HG02885 (cell line): ENCODE measurements around the gene PTBP1.

Experiments used
- ATAC-seq: cut with Tn5 transposase; IDR thresholded peaks from one replicate; pipeline ENCODE4 v1.9.1; 2021; ENCODE audit warnings: mild to moderate bottlenecking; ENCODE audit not compliant: unreplicated experiment, poor library complexity

The PTBP1 gene

DNA sequence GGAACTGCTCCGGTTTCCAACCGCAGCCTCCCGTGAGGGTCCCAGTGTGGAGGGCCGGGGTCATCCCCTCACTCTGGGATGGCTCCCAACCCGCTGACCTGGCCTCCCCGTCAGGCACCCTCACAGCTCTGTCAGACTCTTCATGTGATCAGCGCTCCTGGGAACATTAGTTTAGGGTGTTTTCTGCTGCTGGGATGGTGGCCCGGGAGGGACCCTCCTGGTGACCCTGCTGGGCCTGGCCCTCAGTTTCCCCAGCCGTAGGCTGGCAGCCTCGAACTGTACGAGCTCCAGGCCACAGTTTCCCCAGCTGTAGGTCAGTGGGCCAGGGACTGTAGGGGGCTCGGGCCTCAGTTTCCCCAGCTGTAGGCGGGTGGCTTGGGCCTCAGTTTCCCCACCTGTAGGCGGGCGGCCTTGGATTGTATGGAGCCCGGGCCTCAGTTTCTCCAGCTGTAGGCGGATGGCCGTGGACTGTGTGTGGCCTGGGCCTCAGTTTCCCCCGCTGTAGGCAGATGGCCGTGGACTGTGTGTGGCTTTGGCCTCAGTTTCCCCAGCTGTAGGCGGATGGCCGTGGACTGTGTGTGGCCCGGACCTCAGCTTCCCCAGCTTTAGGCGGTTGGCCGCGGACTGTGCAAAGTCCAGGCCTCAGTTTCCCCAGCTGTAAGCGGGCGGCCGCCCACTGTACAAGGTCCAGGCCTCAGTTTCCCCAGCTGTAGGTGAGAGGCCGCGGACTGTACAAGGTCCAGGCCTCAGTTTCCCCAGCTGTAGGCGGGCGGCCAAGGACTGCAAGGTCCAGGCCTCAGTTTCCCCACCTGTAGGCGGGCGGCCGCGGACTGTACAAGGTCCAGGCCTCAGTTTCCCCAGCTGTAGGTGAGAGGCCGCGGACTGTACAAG, 1.3 kb upstream of the PTBP1 start:
- ATAC-seq: no peak

GRCh38 chr19:797528-798414, 519 bp downstream of the PTBP1 start:
- ATAC-seq: peak; percentile 47

DNA sequence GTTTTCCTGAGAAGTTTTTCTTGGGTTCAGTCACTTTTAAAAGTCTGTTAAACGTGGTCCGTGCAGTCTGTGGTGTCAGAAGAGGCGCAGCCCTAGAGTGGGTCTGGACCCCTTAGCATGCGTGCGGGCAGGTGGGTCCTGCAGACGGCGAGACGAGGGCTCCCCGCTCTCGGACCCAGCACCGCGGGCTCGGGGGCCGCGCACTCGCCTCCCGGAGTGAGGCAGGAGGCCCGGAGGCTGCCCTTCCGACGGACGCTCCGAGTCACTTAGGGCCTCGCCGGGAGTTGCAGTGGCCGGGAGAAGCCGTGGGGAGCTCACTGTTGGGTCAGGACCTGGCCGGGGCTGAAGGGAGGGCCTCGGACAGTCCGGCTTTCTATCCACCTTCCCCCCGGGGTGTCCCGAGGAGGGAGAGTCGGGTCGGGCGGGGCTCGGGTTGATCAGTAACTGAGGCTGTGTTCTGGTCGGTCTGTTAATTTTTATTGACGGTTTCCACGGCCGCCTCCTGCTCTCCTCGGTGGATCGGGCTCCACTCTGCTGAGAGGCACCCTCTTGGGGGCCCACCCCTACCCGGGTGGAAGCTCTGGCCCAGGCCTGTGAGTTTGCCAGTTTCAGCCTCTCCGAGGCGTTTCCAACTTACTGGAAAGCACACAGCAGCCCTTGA, 1.3 kb downstream of the PTBP1 start:
- ATAC-seq: no peak

DNA sequence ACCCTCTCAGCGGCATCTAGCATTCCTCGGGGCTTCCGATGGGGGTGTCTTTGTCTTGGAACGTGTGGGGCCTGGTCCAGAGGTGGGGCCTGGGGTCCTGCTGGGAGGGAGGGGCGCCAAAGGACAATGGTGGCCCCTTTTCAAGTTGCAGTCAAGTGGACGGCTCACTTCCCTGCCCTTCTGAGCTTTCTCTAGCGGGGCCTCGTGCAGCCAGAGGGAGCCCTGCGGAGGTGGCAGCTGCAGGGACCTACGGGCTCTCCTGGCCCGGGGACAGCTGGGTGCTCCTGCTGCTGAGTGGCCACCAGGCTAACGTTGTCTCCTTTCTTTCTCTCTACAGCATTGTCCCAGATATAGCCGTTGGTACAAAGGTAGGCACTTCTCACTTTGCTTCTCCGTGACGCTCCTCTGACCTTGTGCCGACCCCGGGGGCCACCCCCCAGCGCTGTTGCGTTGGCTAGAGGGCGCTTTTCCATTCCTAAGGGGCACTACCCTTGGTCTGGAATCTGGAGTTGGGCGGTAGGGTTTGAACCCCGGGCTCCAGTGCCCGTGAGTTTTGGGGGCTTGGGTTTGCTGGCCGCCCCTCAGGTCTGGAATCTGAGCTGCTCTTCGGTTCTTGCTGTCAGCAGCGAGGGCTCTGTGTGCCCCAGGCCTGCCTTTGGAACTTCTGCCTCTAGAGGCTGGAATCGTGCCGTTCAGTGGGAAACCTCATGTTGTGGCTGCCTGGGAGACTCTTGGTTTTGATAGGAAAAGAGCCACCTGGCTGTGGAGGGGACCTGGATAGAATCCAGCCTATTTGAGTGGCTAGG, 2.0 kb downstream of the PTBP1 start:
- no peak for ATAC-seq

GRCh38 chr19:800360-801029, 3.2 kb downstream of the PTBP1 start:
- ATAC-seq: no peak

DNA sequence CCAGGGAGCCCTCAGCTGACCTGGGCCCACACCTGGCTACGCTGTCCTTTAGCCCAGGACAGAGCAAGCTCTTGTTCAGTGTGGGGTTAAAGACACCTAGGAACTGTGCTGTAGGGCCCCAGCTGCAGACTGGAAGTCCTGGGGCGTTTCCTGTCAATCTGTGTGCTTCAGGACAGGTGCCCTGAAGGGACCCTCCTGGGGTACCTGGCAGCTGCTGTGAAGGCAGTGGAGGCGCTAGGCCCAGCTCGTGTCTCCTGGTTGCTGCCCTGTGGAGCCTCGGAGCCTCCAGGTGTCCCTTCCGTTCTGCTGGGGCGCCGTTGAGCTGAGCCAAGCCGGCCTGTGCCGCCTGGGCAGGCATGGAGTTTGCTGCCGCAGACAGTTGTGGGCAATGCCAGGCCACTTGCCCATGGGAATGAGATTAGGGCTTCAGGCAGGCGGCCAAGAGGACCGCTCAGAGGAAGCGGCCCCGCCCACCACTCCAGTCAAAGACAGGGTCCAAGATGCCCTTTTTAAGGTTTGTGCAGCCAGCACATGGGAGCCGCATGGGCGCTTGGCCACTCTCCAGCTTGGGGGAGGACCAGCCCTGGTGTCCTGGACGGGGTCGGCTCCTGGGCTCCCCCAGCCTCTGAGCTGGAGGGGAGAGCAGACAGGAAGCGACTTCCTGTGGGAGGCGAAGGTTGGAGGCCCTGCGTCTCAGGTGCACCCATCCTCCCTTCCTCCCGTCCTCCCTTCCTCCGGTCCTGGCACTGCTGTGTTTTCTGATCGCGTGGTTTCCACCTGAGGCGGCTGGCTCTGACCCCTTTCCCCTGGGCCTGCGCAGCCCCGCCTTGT, 4.0 kb downstream of the PTBP1 start:
- no peak for ATAC-seq

- no peak for ATAC-seq
These were observed 4.7 kb downstream of the PTBP1 start for GRCh38 chr19:801861-802497.

DNA sequence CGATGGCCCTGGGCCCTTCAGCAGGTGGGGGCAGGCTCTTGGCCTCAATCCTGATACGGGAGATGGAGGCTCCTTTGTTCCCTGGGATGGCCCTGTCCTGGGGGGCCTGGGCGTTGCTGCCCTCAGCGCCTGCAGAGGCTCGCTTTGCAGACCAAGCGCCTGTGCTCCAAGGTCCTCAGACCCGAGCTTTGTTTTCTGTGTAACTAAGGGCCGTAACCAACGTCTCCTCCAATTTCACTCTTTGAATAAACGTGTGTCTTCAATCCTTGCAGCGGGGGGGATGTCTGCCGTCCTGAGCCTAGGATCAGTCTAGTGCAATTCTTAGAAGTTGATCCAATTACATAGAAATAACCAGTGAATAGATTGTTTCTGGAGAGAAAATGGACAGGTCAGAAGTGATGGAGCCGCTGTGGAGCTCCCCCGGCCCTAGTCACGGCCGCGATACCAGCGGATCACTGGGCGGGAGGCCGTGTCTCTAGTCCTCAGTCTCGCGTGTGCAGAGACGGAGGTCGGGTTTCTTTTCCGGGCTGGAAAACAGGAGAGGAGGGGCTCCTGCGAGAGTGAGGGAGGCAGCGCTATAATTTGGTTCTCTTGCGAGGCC, 5.3 kb downstream of the PTBP1 start:
- no peak for ATAC-seq

- no peak for ATAC-seq
These were observed 5.9 kb downstream of the PTBP1 start for GRCh38 chr19:803099-803561.

GRCh38 chr19:803686-804418, 6.6 kb downstream of the PTBP1 start:
- ATAC-seq: no peak

DNA sequence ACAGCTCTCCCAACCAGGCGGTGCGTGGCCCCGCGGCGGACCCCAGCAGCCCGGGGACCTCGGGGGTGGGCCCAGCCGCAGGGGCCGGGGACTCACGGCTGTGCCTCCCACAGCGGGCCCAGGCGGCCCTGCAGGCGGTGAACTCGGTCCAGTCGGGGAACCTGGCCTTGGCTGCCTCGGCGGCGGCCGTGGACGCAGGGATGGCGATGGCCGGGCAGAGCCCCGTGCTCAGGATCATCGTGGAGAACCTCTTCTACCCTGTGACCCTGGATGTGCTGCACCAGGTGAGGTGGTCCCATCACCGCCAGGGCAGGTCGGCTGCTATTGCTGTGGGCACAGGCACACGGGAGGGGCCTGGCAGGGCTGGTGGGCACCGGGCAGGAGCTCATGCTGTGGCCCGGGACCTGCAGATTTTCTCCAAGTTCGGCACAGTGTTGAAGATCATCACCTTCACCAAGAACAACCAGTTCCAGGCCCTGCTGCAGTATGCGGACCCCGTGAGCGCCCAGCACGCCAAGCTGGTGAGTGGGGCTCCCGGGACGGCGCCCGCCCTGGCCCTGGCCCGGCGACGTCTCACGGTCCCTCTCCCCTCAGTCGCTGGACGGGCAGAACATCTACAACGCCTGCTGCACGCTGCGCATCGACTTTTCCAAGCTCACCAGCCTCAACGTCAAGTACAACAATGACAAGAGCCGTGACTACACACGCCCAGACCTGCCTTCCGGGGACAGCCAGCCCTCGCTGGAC, 7.3 kb downstream of the PTBP1 start:
- ATAC-seq: no peak

GRCh38 chr19:805166-805551, 7.9 kb downstream of the PTBP1 start:
- ATAC-seq: no peak

DNA sequence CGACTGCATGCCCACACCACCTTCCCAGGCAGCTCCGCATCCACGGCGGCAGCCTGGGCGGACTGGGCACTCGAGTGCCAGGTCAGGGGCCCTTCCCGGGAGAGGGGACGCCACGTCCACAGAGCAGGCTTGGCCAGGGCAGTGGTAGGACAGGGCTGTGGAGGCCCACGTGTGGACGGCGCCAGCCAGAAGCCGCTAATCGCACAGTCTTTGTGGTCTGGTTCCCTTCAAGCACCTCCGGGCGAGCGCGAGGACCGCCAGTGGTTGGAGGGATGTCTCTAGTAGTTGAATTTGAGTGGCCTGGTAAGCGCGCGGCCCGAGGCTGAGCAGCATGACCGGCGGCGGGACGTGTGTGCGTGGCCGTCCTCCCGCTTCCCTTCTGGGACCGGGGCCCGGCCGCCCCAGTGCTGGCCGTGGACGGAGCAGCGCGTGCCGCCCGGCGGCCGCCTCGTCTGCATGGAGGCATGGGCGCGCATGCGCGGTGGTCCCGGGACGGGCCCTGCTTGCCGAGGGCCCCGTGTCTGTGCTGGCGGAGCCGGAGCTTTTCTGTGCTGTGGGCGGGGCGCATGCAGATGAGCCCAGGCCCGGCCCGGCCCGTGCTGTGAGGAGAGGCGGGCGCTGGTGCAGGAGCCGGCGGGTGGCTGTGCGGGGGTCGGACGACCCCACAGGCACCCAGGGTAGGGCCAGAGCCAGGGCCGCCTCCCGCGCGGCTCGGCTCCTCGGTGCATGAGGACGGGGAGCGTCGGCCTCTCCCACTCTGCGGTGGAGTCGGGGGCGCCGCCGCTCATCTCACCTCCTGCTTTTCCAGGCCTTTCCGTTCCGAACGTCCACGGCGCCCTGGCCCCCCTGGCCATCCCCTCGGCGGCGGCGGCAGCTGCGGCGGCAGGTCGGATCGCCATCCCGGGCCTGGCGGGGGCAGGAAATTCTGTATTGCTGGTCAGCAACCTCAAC, 8.6 kb downstream of the PTBP1 start:
- ATAC-seq: no peak

- no peak for ATAC-seq
These were observed 9.7 kb downstream of the PTBP1 start for GRCh38 chr19:806815-807421.
